GM12878 (cell line): Measurements from ENCODE around the gene CHN1.

ENCODE experiments used
- BCL11A ChIP-seq: IDR thresholded peaks from 2 replicates; pipeline ENCODE4 v1.6.1; 2011; ENCODE audit warnings: low read depth, low read length
- CBFB ChIP-seq: IDR thresholded peaks from 2 replicates; pipeline ENCODE4 v1.6.1; 2016; ENCODE audit warnings: antibody characterized with exemption, low read depth
- CTCF ChIP-seq, 3 experiments: IDR thresholded peaks in 2 of 3; conservative IDR thresholded peaks in 1 of 3; 2 replicates each; pipeline ENCODE4 v1.5.1; 2011; ENCODE audit warnings: low read depth in 3 of 3, low read length in 3 of 3, mild to moderate bottlenecking in 3 of 3, control low read depth in 2 of 3, moderate library complexity in 2 of 3, inconsistent platforms in 1 of 3, mixed read lengths in 1 of 3; ENCODE audit not compliant: control insufficient read depth in 2 of 3, insufficient read depth in 1 of 3; ENCODE audit errors: extremely low read depth in 1 of 3
- NR2C2 ChIP-seq: IDR thresholded peaks from 2 replicates; pipeline ENCODE4 v1.6.1; 2011; ENCODE audit warnings: borderline replicate concordance, low read depth; ENCODE audit not compliant: control insufficient read depth, insufficient read length

- no peak for TF ChIP-seq BCL11A
- no peak for TF ChIP-seq NR2C2
- TF ChIP-seq CTCF (IDR thresholded peaks at IDR 0.05 in 2 of 3, conservative IDR thresholded peaks at IDR 0.05 in 1 of 3; ENCODE audit: control insufficient read depth in 2 of 3, extremely low read depth in 1 of 3, insufficient read depth in 1 of 3, low read depth in 3 of 3, low read length in 3 of 3): no peak
- TF ChIP-seq CBFB: no peak
Measured at GRCh38 chr2:174798801-174799200, 206.4 kb downstream of the CHN1 start.
